ENCODE results near the gene IFT22. TPM values are rescaled to one million over a fixed set of nuclear protein-coding genes. Genes with fewer than 3 reads are reported as not detected.

IFT22 gene
- 1.6 TPM for total RNA-seq (2013)
- polyA plus RNA-seq (1 to 10 TPM in 1 of 3 donors, under 1 TPM in 2; 0.59 to 1.5 (median 0.87) TPM), polyA minus RNA-seq (0.42 and 1.5 TPM in 2 replicates), total RNA-seq (0.12 to 4.3 (median 0.39) reads per million in 11 experiments)

GRCh38 chr7:101321491-101322401 is at the start of gene IFT22:
Gene IFT22 (minus strand): TSS chr7:101321812. CDS start chr7:101321709, 103 bp downstream.
- no peaks in the 10 kb centered on the region for H4K20me1 ChIP-seq (ENCODE audit: insufficient read depth, low read length)
- peak within 1 kb of the TSS; percentile 57 to 87 (median 71) for H3K4me3 ChIP-seq (replicated peaks in 1 of 3; ENCODE audit: low read depth in 2 of 3, low read length in 3 of 3)
- H3K9me3 ChIP-seq (replicated peaks in 1 of 2; ENCODE audit: control insufficient read depth in 1 of 2, insufficient read depth in 1 of 2, low read length in 2 of 2), result no peaks in the 10 kb centered on the region
- peak within 1 kb of the TSS; percentile 68 for H3K9ac ChIP-seq (ENCODE audit: insufficient read depth, low read length, poor library complexity, severe bottlenecking)
- Mint-ChIP-seq H3K9me3 (peaks cover 0 to 4% (median 0%) of the 10 kb centered on the region in 7 donors), H3K27me3 (ENCODE audit: low read depth in 3 of 3) (peaks cover 1 to 13% (median 2%) of the 10 kb centered on the region in 3 donors), H3K4me3 (peak within 1 kb of the TSS; percentile 83 to 89), H3K36me3 (no peaks in the 10 kb centered on the region), H3K27ac (peak within 1 kb of the TSS; percentile 24 to 84 (median 76)), H3K4me1 (peaks cover 10% of the 10 kb centered on the region)
- H3K27me3 ChIP-seq (ENCODE audit: control insufficient read depth in 2 of 2, insufficient read depth in 2 of 2, low read length in 2 of 2), result no peaks in the 10 kb centered on the region
- H3K79me2 ChIP-seq (ENCODE audit: insufficient read depth, low read length), result no peaks in the 10 kb centered on the region
- 2% methylated on average over 62 of the region's 69 CpGs for WGBS (ENCODE audit: insufficient coverage)
- no peaks in the 10 kb centered on the region for H3K36me3 ChIP-seq (replicated peaks in 1 of 2; ENCODE audit: control insufficient read depth in 1 of 2, insufficient read depth in 2 of 2, low read length in 2 of 2)
- DNase-seq, result peak; percentile 81 to 84 (median 82)
- no peak for TF ChIP-seq CTCF (IDR thresholded peaks at IDR 0.05)
- peaks cover 3 to 15% of the 10 kb centered on the region in 2 donors for H3K4me1 ChIP-seq (ENCODE audit: control insufficient read depth in 1 of 2, insufficient read depth in 2 of 2, low read length in 2 of 2)
- peak within 1 kb of the TSS in 1 of 2 donors; percentile 69 for H3K27ac ChIP-seq (ENCODE audit: low read depth in 1 of 2, low read length in 2 of 2)
- peak within 1 kb of the TSS; percentile 97 for H3K4me2 ChIP-seq (replicated peaks; ENCODE audit: extremely low read depth, low read length, poor library complexity, severe bottlenecking)
- peak within 1 kb of the TSS; percentile 95 for H2AFZ ChIP-seq (ENCODE audit: insufficient read depth, low read depth, low read length, poor library complexity, severe bottlenecking)
- intact Hi-C loops (cut with micrococcal nuclease), result no loop called here

GRCh38 chr7:101370836-101371235 is 49.2 kb upstream of the IFT22 start:
- H3K27ac ChIP-seq (ENCODE audit: low read depth in 1 of 2, low read length in 2 of 2), result no peak overlapping the region
- H2AFZ ChIP-seq (ENCODE audit: insufficient read depth, low read depth, low read length, poor library complexity, severe bottlenecking), result no peak overlapping the region
- H4K20me1 ChIP-seq (ENCODE audit: insufficient read depth, low read length), result no peaks in the 10 kb centered on the region
- peaks cover 0 to 8% of the 10 kb centered on the region in 2 donors for H3K4me1 ChIP-seq (ENCODE audit: control insufficient read depth in 1 of 2, insufficient read depth in 2 of 2, low read length in 2 of 2)
- WGBS (ENCODE audit: insufficient coverage), result 5% methylated on average over 4 of the region's 5 CpGs
- H3K9me3 ChIP-seq (replicated peaks in 1 of 2; ENCODE audit: control insufficient read depth in 1 of 2, insufficient read depth in 1 of 2, low read length in 2 of 2), result no peaks in the 10 kb centered on the region
- peaks cover 8% of the 10 kb centered on the region for H3K4me1 Mint-ChIP-seq
- H3K4me2 ChIP-seq (replicated peaks; ENCODE audit: extremely low read depth, low read length, poor library complexity, severe bottlenecking), result peak overlapping the region; percentile 3
- intact Hi-C loops (cut with micrococcal nuclease), result no loop called here
- no peak overlapping the region for H3K27ac Mint-ChIP-seq
- DNase-seq, result peak in 1 of 3 donors; percentile 10
- peaks cover 0 to 3% (median 0%) of the 10 kb centered on the region in 7 donors for H3K9me3 Mint-ChIP-seq
- no peak overlapping the region for H3K4me3 Mint-ChIP-seq
- H3K36me3 ChIP-seq (replicated peaks in 1 of 2; ENCODE audit: control insufficient read depth in 1 of 2, insufficient read depth in 2 of 2, low read length in 2 of 2), result no peaks in the 10 kb centered on the region
- no peak overlapping the region for H3K4me3 ChIP-seq (replicated peaks in 1 of 3; ENCODE audit: low read depth in 2 of 3, low read length in 3 of 3)
- no peaks in the 10 kb centered on the region for H3K79me2 ChIP-seq (ENCODE audit: insufficient read depth, low read length)
- no peak overlapping the region for H3K9ac ChIP-seq (ENCODE audit: insufficient read depth, low read length, poor library complexity, severe bottlenecking)
- no peaks in the 10 kb centered on the region for H3K36me3 Mint-ChIP-seq
- H3K27me3 Mint-ChIP-seq (ENCODE audit: low read depth in 3 of 3), result peaks cover 8 to 42% (median 12%) of the 10 kb centered on the region in 3 donors
- TF ChIP-seq CTCF (IDR thresholded peaks at IDR 0.05), result no peak
- H3K27me3 ChIP-seq (ENCODE audit: control insufficient read depth in 2 of 2, insufficient read depth in 2 of 2, low read length in 2 of 2), result peaks cover 0 to 4% of the 10 kb centered on the region in 2 donors
